Vagina (tissue), 2 donors: ENCODE results near the gene FREM2. TPM values are rescaled to one million over a fixed set of nuclear protein-coding genes. Genes with fewer than 3 reads are reported as not detected.

Experiments used
- DNase-seq, 2 donors: peaks; one replicate each; pipeline ENCODE4 v3.0.0-alpha.2; 2017; ENCODE audit errors: extremely low spot score in 2 of 2
- H3K27ac ChIP-seq: fragments of 200-600 bp; sonication (generic); one replicate; pipeline ENCODE4 v1.5.1; 2019
- H3K27me3 ChIP-seq: fragments of 200-600 bp; sonication (generic); one replicate; pipeline ENCODE4 v1.5.1; 2019
- H3K36me3 ChIP-seq, 2 donors: fragments of 200-600 bp; sonication (generic); one replicate each; pipeline ENCODE4 v1.5.1; 2017 to 2019
- H3K4me1 ChIP-seq: fragments of 200-600 bp; sonication (generic); one replicate; pipeline ENCODE4 v1.5.1; 2019
- H3K4me3 ChIP-seq, 2 donors: fragments of 200-600 bp; sonication (generic); 1 replicate in 1 of 2; 2 replicates in 1 of 2; pipeline ENCODE4 v1.5.1; 2016 to 2019
- H3K9me3 ChIP-seq: fragments of 200-600 bp; sonication (generic); one replicate; pipeline ENCODE4 v1.5.1; 2019
- POLR2A ChIP-seq, 2 donors: fragments of 450-650 bp; IDR thresholded peaks; one replicate each; pipeline ENCODE4 v1.6.1; 2017; ENCODE audit warnings: antibody characterized with exemption in 2 of 2, mild to moderate bottlenecking in 2 of 2, moderate library complexity in 2 of 2
- POLR2AphosphoS5 ChIP-seq, 2 donors: sonication (generic); formaldehyde crosslinking; IDR thresholded peaks; one replicate each; pipeline ENCODE4 v1.9.0; 2017; ENCODE audit warnings: antibody characterized with exemption in 2 of 2, mild to moderate bottlenecking in 2 of 2, low read depth in 1 of 2; ENCODE audit not compliant: insufficient read depth in 1 of 2
- intact Hi-C: fragments of 100-400 bp; cut with DNase I; formaldehyde crosslinking; loops from one replicate; pipeline ENCODE4 v1.15.1; 2023
- total RNA-seq: library from RNA; depleted of rRNA; stranded (reverse); fragments of >200 nt; gene quantifications from one replicate; pipeline ENCODE4 v1.2.3, GENCODE V29; 2016
- TF ChIP-seq, protein P1 (sequence below), 3 experiments: fragments of 450-650 bp in 2 of 3; fragments of 200-600 bp in 1 of 3; sonication (generic) in 1 of 3; IDR thresholded peaks; one replicate each; pipeline ENCODE4 v1.5.1; 2017 to 2019; ENCODE audit warnings: antibody characterized with exemption in 3 of 3, mild to moderate bottlenecking in 2 of 3, moderate library complexity in 2 of 3

FREM2 gene
- total RNA-seq, 1 donor from 2014 or later = 0.98 TPM

DNA sequence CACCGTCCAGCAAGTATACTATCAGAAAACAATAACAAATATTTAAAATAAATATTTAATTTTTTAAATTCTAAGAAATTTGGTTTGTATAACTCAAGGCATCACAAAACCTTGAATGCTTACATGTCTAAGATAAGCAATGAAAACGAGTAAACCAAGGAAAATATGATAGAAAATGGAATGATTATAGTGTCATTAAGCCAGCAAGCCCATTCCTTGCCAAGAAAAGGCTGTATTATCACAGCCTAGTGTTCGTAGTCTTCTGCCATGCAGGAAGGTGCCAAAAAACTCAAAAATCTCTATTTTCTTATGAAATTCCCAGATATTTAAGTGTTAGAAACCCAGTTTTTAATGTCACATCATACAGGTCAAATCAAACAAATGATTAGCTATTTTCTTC, 167.3 kb downstream of the FREM2 start:
- Histone ChIP-seq H3K4me1 (no peaks in the 10 kb centered on the region), H3K36me3 (no peaks in the 10 kb centered on the region), H3K27ac (no peak overlapping the region), H3K9me3 (no peaks in the 10 kb centered on the region), H3K4me3 (no peak overlapping the region), H3K27me3 (no peaks in the 10 kb centered on the region)
- no peak for DNase-seq
- TF ChIP-seq POLR2AphosphoS5 (IDR thresholded peaks at IDR 0.05; ENCODE audit: insufficient read depth in 1 of 2, low read depth in 1 of 2) = no peak
- TF ChIP-seq, protein P1, sequence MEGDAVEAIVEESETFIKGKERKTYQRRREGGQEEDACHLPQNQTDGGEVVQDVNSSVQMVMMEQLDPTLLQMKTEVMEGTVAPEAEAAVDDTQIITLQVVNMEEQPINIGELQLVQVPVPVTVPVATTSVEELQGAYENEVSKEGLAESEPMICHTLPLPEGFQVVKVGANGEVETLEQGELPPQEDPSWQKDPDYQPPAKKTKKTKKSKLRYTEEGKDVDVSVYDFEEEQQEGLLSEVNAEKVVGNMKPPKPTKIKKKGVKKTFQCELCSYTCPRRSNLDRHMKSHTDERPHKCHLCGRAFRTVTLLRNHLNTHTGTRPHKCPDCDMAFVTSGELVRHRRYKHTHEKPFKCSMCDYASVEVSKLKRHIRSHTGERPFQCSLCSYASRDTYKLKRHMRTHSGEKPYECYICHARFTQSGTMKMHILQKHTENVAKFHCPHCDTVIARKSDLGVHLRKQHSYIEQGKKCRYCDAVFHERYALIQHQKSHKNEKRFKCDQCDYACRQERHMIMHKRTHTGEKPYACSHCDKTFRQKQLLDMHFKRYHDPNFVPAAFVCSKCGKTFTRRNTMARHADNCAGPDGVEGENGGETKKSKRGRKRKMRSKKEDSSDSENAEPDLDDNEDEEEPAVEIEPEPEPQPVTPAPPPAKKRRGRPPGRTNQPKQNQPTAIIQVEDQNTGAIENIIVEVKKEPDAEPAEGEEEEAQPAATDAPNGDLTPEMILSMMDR (IDR thresholded peaks at IDR 0.05) = no peak
- TF ChIP-seq POLR2A (IDR thresholded peaks at IDR 0.05) = no peak
- intact Hi-C loops = no loop called here

DNA sequence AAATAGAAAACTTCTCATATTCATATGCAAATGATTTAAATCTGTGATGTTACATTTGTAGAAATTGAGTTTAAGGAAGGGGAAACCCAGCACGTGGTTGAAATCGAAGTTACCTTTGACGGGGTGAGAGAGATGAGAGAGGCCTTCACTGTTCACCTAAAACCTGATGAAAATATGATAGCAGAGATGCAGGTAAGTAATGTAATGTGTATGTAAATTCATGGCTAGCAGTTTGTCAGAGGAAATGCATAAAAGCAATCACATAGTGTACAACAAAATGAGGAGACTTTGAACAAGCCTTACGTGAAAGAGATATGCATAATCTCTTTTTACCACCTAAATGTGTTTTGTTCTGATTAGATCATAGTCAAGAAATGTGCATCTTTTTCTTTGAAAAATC, 169.2 kb downstream of the FREM2 start:
- H3K4me3 ChIP-seq = no peak overlapping the region
- H3K36me3 ChIP-seq = no peaks in the 10 kb centered on the region
- H3K27me3 ChIP-seq = no peaks in the 10 kb centered on the region
- intact Hi-C loops = no loop called here
- DNase-seq = no peak
- no peak overlapping the region for H3K27ac ChIP-seq
- no peaks in the 10 kb centered on the region for H3K4me1 ChIP-seq
- TF ChIP-seq POLR2A (IDR thresholded peaks at IDR 0.05) (no peak), POLR2AphosphoS5 (IDR thresholded peaks at IDR 0.05; ENCODE audit: insufficient read depth in 1 of 2, low read depth in 1 of 2) (no peak)
- TF ChIP-seq, protein P1 (IDR thresholded peaks at IDR 0.05) = no peak
- H3K9me3 ChIP-seq = no peaks in the 10 kb centered on the region

DNA sequence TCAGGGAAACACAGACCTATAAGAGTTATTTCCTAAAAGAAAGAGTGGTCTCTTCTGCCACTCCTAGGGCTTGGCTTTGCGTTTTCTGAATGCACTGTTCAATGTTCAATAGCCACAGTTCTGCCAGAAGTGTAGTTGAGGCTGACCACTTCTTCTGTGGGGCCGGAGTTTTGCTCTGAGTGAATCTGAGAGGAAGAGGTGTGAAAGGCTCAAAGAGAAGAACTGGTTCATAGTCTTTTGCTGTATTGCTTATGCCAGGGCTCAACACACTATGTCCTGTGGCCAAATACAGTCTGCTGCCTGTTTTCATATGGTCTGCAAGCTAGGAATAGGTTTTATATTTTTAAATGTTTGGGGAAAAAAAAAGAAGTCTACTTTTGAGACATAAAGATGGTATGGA, 175.6 kb downstream of the FREM2 start:
- intact Hi-C loops = no loop called here
- H3K4me1 ChIP-seq = no peaks in the 10 kb centered on the region
- H3K27me3 ChIP-seq = no peaks in the 10 kb centered on the region
- no peaks in the 10 kb centered on the region for H3K36me3 ChIP-seq
- no peak overlapping the region for H3K4me3 ChIP-seq
- TF ChIP-seq POLR2AphosphoS5 (IDR thresholded peaks at IDR 0.05; ENCODE audit: insufficient read depth in 1 of 2, low read depth in 1 of 2) (no peak), POLR2A (IDR thresholded peaks at IDR 0.05) (no peak)
- TF ChIP-seq, protein P1 (IDR thresholded peaks at IDR 0.05) = no peak
- DNase-seq = no peak
- no peak overlapping the region for H3K27ac ChIP-seq
- H3K9me3 ChIP-seq = no peaks in the 10 kb centered on the region

DNA sequence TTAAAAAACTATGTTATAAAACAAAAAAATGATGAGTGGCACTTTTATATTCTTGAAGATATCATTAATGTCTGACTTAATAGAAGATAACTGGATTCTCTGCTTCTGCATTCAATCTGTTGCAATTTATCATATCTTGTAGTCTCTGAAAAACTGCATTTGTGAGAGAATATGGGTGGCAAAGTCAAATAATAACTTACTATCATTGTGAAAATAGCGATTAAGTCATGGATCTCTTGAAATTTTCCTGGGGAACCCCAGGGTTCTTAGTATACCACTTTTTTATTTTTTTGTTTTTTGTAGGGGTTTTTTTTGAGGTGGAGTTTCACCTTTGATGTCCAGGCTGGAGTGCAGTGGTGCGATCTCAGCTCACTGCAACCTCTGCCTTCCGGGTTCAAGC, 176.7 kb downstream of the FREM2 start:
- TF ChIP-seq, protein P1 (IDR thresholded peaks at IDR 0.05) = no peak
- TF ChIP-seq POLR2A (IDR thresholded peaks at IDR 0.05) = no peak
- TF ChIP-seq POLR2AphosphoS5 (IDR thresholded peaks at IDR 0.05; ENCODE audit: insufficient read depth in 1 of 2, low read depth in 1 of 2) = no peak
- DNase-seq = no peak
- no peak overlapping the region for H3K27ac ChIP-seq
- no peaks in the 10 kb centered on the region for H3K4me1 ChIP-seq
- no peak overlapping the region for H3K4me3 ChIP-seq
- intact Hi-C loops = no loop called here
- H3K9me3 ChIP-seq = no peaks in the 10 kb centered on the region
- H3K27me3 ChIP-seq = no peaks in the 10 kb centered on the region
- H3K36me3 ChIP-seq = no peaks in the 10 kb centered on the region

DNA sequence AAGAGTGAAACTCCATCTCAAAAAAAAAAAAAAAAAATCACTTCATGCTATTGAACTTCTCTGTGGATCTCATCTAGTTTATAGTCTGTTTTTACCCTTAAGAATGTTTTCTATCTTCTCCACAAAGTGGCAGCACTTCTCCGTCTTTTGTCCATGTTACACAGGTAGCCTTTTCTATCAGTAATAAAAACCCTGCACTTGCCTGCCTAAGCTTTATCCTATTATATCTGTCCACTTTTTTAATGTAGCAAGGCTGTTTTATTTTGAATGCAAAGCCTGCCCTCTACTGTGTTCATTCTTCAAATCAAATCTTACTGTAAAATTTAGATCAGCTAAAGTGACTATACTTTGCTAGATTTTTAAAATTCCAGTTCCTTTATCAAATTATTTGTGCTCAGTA, 179.8 kb downstream of the FREM2 start:
- no peaks in the 10 kb centered on the region for H3K9me3 ChIP-seq
- intact Hi-C loops = no loop called here
- no peak for DNase-seq
- H3K27me3 ChIP-seq = no peaks in the 10 kb centered on the region
- no peaks in the 10 kb centered on the region for H3K4me1 ChIP-seq
- TF ChIP-seq, protein P1 (IDR thresholded peaks at IDR 0.05) = no peak
- TF ChIP-seq POLR2AphosphoS5 (IDR thresholded peaks at IDR 0.05; ENCODE audit: insufficient read depth in 1 of 2, low read depth in 1 of 2) (no peak), POLR2A (IDR thresholded peaks at IDR 0.05) (no peak)
- H3K36me3 ChIP-seq = no peaks in the 10 kb centered on the region
- H3K4me3 ChIP-seq = no peak overlapping the region
- H3K27ac ChIP-seq = no peak overlapping the region
